Right lobe of liver (tissue), 6 donors: ENCODE data around the gene SRPK2. TPM values are rescaled to one million over a fixed set of nuclear protein-coding genes. Genes with fewer than 3 reads are reported as not detected.

Source experiments
- ATAC-seq, 4 donors: fragments of 200-7000 bp; cut with Tn5 transposase; one replicate each; pipeline ENCODE4 v1.9.1; 2020; ENCODE audit warnings: mild to moderate bottlenecking in 4 of 4, moderate library complexity in 4 of 4
- DNase-seq, 3 donors: peaks; one replicate each; pipeline ENCODE4 v3.0.0-alpha.2; 2020
- H3K27ac ChIP-seq, 3 donors: fragments of 200-600 bp; one replicate each; pipeline ENCODE4 v1.8.0; 2022
- H3K27me3 ChIP-seq, 2 donors: fragments of 200-600 bp; one replicate each; pipeline ENCODE4 v1.8.0; 2022
- H3K36me3 ChIP-seq, 4 donors: fragments of 200-600 bp; sonication (generic) in 1 of 4; one replicate each; pipeline versions ENCODE4 v1.5.1 to v1.8.0; 2017 to 2022; ENCODE audit warnings: control low read depth in 1 of 4
- H3K4me1 ChIP-seq, 4 donors: fragments of 200-600 bp; sonication (generic) in 1 of 4; one replicate each; pipeline versions ENCODE4 v1.5.1 to v1.8.0; 2017 to 2022; ENCODE audit warnings: control low read depth in 1 of 4
- H3K4me3 ChIP-seq, 3 donors: fragments of 200-600 bp; one replicate each; pipeline ENCODE4 v1.8.0; 2022
- H3K9me3 ChIP-seq, 4 donors: fragments of 200-600 bp; sonication (generic) in 1 of 4; one replicate each; pipeline versions ENCODE4 v1.5.1 to v1.8.0; 2017 to 2022; ENCODE audit warnings: control low read depth in 1 of 4
- POLR2A ChIP-seq: fragments of 450-650 bp; IDR thresholded peaks from one replicate; pipeline ENCODE4 v1.6.1; 2017; ENCODE audit warnings: antibody characterized with exemption, mild to moderate bottlenecking
- WGBS: methylation state at CpG from one replicate; pipeline ENCODE4 v1.1.6; 2018; ENCODE audit warnings: low coverage, low lambda C conversion rate; ENCODE audit not compliant: insufficient coverage; ENCODE audit errors: missing lambda C conversion rate; 5-methylcytosine and 5-hydroxymethylcytosine counted together
- intact Hi-C, 2 donors: fragments of 100-400 bp; cut with DNase I; formaldehyde crosslinking; loops; one replicate each; pipeline versions ENCODE4 v1.11.2 to v1.14.1; 2022
- total RNA-seq, 6 experiments: library from RNA; depleted of rRNA in 2 of 6; stranded (reverse); fragments of >200 nt in 2 of 6; fragmentation: NEBNext Ultra II Directional in 3 of 6; extraction: Animal tissue kit (Norgen Biotek cat#: 25700) in 3 of 6; gene quantifications; one replicate each; pipeline versions ENCODE4 v1.1.0 to v1.2.4, GENCODE V29; 2016 to 2023
- TF ChIP-seq, protein P1 (sequence below), 4 donors: fragments of 200-600 bp in 3 of 4; fragments of 450-650 bp in 1 of 4; IDR thresholded peaks; one replicate each; pipeline versions ENCODE4 v1.5.1 to v1.8.0; 2016 to 2022; ENCODE audit warnings: antibody characterized with exemption in 4 of 4, mild to moderate bottlenecking in 2 of 4
- donor health status: DM: no; HTN: yes; CAD: no.
- donor health status: DM: no; HTN: no; CAD: no.
- donor health status: DM: no; HTN: no; CAD: no.
- donor health status: DM: no; HTN: yes; CAD: no.
- donor health status: DM: no; HTN: yes; CAD: no.

Gene SRPK2
- total RNA-seq, 6 experiments from 2014 or later: 15.5 to 21.1 (median 18.2) TPM

DNA sequence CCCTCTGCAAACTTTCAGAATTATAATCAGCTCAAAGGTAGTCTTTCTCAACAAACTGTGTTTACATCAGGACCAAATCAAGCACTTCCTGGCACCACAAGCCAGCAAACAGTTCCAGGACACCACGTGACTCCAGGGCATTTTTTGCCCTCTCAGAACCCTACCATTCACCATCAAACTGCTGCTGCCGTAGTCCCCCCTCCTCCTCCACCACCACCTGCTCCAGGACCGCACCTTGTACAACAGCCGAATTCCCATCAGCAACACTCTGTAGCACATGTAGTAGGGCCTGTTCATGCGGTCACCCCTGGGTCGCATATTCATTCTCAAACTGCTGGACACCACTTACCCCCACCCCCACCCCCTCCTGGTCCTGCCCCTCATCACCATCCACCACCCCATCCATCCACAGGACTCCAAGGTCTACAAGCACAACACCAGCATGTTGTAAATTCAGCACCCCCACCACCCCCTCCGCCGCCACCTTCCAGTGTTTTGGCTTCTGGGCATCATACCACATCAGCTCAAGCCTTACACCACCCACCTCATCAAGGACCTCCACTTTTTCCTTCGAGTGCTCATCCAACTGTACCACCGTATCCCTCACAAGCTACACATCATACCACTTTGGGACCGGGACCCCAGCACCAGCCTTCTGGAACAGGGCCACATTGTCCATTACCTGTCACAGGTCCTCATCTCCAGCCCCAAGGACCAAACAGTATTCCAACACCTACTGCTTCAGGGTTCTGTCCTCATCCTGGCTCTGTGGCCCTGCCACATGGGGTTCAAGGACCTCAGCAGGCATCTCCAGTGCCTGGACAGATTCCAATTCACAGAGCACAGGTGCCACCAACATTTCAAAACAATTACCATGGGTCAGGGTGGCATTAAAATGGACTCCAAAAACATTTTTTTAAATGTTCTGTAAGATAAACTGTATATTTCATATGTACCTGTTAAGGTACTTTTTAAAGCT is 276.0 kb downstream of the SRPK2 start:
- Histone ChIP-seq H3K4me1 (peaks cover 0 to 25% (median 5%) of the 10 kb centered on the region in 4 donors), H3K4me3 (no peak overlapping the region), H3K27ac (no peak overlapping the region), H3K27me3 (no peaks in the 10 kb centered on the region), H3K36me3 (peaks cover 7 to 41% (median 15%) of the 10 kb centered on the region in 4 donors), H3K9me3 (no peaks in the 10 kb centered on the region)
- peak; percentile 87 to 93 (median 91) for ATAC-seq
- WGBS: 64% methylated on average over 8 of the region's 11 CpGs
- DNase-seq: peak; percentile 65 to 84 (median 71)
- intact Hi-C loops: no loop called here
- no peak for TF ChIP-seq POLR2A
- TF ChIP-seq, protein P1, sequence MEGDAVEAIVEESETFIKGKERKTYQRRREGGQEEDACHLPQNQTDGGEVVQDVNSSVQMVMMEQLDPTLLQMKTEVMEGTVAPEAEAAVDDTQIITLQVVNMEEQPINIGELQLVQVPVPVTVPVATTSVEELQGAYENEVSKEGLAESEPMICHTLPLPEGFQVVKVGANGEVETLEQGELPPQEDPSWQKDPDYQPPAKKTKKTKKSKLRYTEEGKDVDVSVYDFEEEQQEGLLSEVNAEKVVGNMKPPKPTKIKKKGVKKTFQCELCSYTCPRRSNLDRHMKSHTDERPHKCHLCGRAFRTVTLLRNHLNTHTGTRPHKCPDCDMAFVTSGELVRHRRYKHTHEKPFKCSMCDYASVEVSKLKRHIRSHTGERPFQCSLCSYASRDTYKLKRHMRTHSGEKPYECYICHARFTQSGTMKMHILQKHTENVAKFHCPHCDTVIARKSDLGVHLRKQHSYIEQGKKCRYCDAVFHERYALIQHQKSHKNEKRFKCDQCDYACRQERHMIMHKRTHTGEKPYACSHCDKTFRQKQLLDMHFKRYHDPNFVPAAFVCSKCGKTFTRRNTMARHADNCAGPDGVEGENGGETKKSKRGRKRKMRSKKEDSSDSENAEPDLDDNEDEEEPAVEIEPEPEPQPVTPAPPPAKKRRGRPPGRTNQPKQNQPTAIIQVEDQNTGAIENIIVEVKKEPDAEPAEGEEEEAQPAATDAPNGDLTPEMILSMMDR (IDR thresholded peaks at IDR 0.05): no peak

DNA sequence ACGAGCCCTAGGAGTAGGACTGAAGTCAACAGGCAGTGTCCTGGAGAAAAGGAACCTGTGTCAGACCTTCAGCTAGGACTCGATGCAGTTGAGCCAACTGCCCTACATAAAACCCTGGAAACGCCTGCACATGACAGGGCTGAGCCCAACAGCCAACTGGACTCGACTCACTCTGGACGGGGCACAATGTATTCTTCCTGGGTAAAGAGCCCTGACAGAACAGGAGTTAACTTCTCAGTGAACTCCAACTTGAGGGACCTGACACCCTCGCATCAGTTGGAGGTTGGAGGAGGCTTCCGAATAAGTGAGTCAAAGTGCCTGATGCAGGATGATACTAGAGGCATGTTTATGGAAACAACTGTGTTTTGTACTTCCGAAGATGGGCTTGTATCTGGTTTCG is 281.3 kb downstream of the SRPK2 start:
- ATAC-seq (peak in 1 of 4 donors; percentile 15), DNase-seq (no peak)
- no peak for TF ChIP-seq POLR2A
- TF ChIP-seq, protein P1 (IDR thresholded peaks at IDR 0.05): no peak
- no peak overlapping the region for H3K4me3 ChIP-seq
- WGBS: 90% methylated on average over 7 of the region's 9 CpGs
- peaks cover 13 to 79% (median 25%) of the 10 kb centered on the region in 4 donors for H3K36me3 ChIP-seq
- no peaks in the 10 kb centered on the region for H3K27me3 ChIP-seq
- H3K4me1 ChIP-seq: peaks cover 0 to 14% (median 0%) of the 10 kb centered on the region in 4 donors
- H3K9me3 ChIP-seq: no peaks in the 10 kb centered on the region
- H3K27ac ChIP-seq: no peak overlapping the region
- intact Hi-C loops: no loop called here

DNA sequence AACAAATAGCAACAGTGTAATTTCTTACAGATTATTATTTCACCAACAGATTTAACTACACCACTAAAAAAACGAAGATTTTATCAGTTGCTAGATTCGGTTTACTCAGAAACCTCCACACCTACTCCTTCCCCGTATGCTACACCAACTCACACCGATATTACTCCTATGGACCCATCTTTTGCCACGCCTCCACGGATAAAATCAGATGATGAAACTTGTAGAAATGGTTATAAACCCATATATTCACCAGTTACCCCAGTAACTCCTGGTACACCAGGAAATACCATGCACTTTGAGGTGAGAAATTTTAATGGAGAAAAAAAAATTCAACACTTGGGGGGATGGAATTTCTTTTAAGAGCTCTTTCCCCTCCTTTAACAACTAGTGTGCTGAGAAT is 282.2 kb downstream of the SRPK2 start:
- Histone ChIP-seq H3K4me1 (peaks cover 0 to 15% (median 0%) of the 10 kb centered on the region in 4 donors), H3K36me3 (peaks cover 13 to 79% (median 25%) of the 10 kb centered on the region in 4 donors), H3K4me3 (no peak overlapping the region), H3K27ac (no peak overlapping the region), H3K27me3 (no peaks in the 10 kb centered on the region), H3K9me3 (no peaks in the 10 kb centered on the region)
- WGBS: 92% methylated on average over 6 of the region's 6 CpGs
- intact Hi-C loops: no loop called here
- no peak for ATAC-seq
- TF ChIP-seq POLR2A: no peak
- TF ChIP-seq, protein P1 (IDR thresholded peaks at IDR 0.05): no peak
- no peak for DNase-seq

DNA sequence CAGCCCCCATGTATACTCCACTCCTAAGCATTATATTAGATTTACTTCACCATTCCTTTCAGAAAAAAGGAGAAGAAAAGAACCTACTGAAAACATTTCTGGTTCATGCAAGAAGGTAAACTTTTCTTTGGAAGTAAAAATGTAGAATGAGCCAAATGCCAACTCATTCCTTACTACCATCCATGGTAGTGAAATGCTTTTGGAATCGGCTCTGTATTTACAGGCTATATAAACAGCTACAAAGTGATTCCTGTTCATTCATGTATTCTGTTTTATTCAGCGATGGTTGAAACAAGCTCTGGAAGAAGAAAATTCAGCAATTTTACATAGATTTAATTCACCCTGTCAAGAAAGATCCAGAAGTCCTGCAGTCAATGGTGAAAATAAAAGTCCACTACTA is 283.1 kb downstream of the SRPK2 start:
- ATAC-seq: no peak
- Histone ChIP-seq H3K4me1 (peaks cover 0 to 10% (median 0%) of the 10 kb centered on the region in 4 donors), H3K9me3 (no peaks in the 10 kb centered on the region), H3K27me3 (no peaks in the 10 kb centered on the region), H3K4me3 (no peak overlapping the region), H3K27ac (no peak overlapping the region), H3K36me3 (peaks cover 11 to 71% (median 20%) of the 10 kb centered on the region in 4 donors)
- intact Hi-C loops: no loop called here
- 90% methylated on average over 2 of the region's 2 CpGs for WGBS
- TF ChIP-seq POLR2A: no peak
- TF ChIP-seq, protein P1 (IDR thresholded peaks at IDR 0.05): no peak
- DNase-seq: no peak
